ENCODE results near the gene TRNT1.

The TRNT1 gene

GRCh38 chr3:3110749-3111361 is 15.9 kb upstream of the TRNT1 start:
- no peak for DNase-seq (ENCODE audit: low read depth in 2 of 2)

GRCh38 chr3:3113042-3113709 is 13.6 kb upstream of the TRNT1 start:
- DNase-seq (ENCODE audit: low read depth in 2 of 2), result no peak

- no peak for DNase-seq (ENCODE audit: low read depth in 2 of 2)
Observed at GRCh38 chr3:3117651-3118050, 9.1 kb upstream of the TRNT1 start.

- no peak for DNase-seq (ENCODE audit: low read depth in 2 of 2)
Observed at GRCh38 chr3:3119393-3119851, 7.3 kb upstream of the TRNT1 start.

GRCh38 chr3:3125977-3126376 is 763 bp upstream of the TRNT1 start:
- DNase-seq (ENCODE audit: low read depth in 2 of 2), result no peak

GRCh38 chr3:3127432-3128010 is 781 bp downstream of the TRNT1 start:
- no peak for DNase-seq (ENCODE audit: low read depth in 2 of 2)

- no peak for DNase-seq (ENCODE audit: low read depth in 2 of 2)
Observed at GRCh38 chr3:3129579-3129978, 2.8 kb downstream of the TRNT1 start.

- no peak for DNase-seq (ENCODE audit: low read depth in 2 of 2)
Observed at GRCh38 chr3:3133500-3133899, 6.8 kb downstream of the TRNT1 start.

- no peak for DNase-seq (ENCODE audit: low read depth in 2 of 2)
Observed at GRCh38 chr3:3134750-3135448, 8.2 kb downstream of the TRNT1 start.

GRCh38 chr3:3137526-3137925 is 10.8 kb downstream of the TRNT1 start:
- no peak for DNase-seq (ENCODE audit: low read depth in 2 of 2)

- DNase-seq (ENCODE audit: low read depth in 2 of 2), result no peak
Observed at GRCh38 chr3:3141939-3142338, 15.2 kb downstream of the TRNT1 start.

- no peak for DNase-seq (ENCODE audit: low read depth in 2 of 2)
Observed at GRCh38 chr3:3145831-3146230, 19.1 kb downstream of the TRNT1 start.

- no peak for DNase-seq (ENCODE audit: low read depth in 2 of 2)
Observed at GRCh38 chr3:3149560-3149959, 22.8 kb downstream of the TRNT1 start.

- DNase-seq (ENCODE audit: low read depth in 2 of 2), result no peak
Observed at GRCh38 chr3:3151513-3151912, 24.8 kb downstream of the TRNT1 start.

- DNase-seq (ENCODE audit: low read depth in 2 of 2), result no peak
Observed at GRCh38 chr3:3154879-3155610, 28.3 kb downstream of the TRNT1 start.

GRCh38 chr3:3157484-3157883 is 30.7 kb downstream of the TRNT1 start:
- DNase-seq (ENCODE audit: low read depth in 2 of 2), result no peak

- no peak for DNase-seq (ENCODE audit: low read depth in 2 of 2)
Observed at GRCh38 chr3:3160826-3161225, 34.1 kb downstream of the TRNT1 start.

GRCh38 chr3:3165241-3165640 is 38.5 kb downstream of the TRNT1 start:
- no peak for DNase-seq (ENCODE audit: low read depth in 2 of 2)

- no peak for DNase-seq (ENCODE audit: low read depth in 2 of 2)
Observed at GRCh38 chr3:3165650-3166049, 38.9 kb downstream of the TRNT1 start.

GRCh38 chr3:3170998-3171397 is 44.3 kb downstream of the TRNT1 start:
- no peak for DNase-seq (ENCODE audit: low read depth in 2 of 2)

GRCh38 chr3:3172627-3173026 is 45.9 kb downstream of the TRNT1 start:
- no peak for DNase-seq (ENCODE audit: low read depth in 2 of 2)

- DNase-seq (ENCODE audit: low read depth in 2 of 2), result no peak
Observed at GRCh38 chr3:3177861-3178497, 51.2 kb downstream of the TRNT1 start.

Measured in stimulated activated CD4-positive, alpha-beta T cell treated with anti-CD3 and anti-CD28 coated beads, Interleukin-12 subunit alpha, Interleukin-12 subunit beta, amount 100 ng/mL, for 24 hours (primary cell).